OCI-LY7 (cell line): ENCODE measurements around the gene CORO2A. TPM values are rescaled to one million over a fixed set of nuclear protein-coding genes. Genes with fewer than 3 reads are reported as not detected.
"Not testable (repeated sequence)": the region's sequence is repeated elsewhere in the genome, so short reads cannot be mapped to it uniquely, and the experiment has no call there.

Experiments
- BruUV-seq: library from RNA; stranded (reverse); fragments of 400-500 nt; replicated peaks from 2 replicates; lab custom pipeline; 2021; lab: Mats Ljungman, UMichigan
- CTCF ChIA-PET: fragments of 300-600 bp; sonication (Branson Sonifier 250); formaldehyde crosslinking; loops from one replicate; lab custom pipeline; 2022; ENCODE audit warnings: antibody characterized with exemption; ENCODE audit not compliant: unreplicated experiment; lab: Charles Lee
- POLR2A ChIA-PET: fragments of 300-600 bp; sonication (Branson Sonifier 250); formaldehyde crosslinking; loops from one replicate; lab custom pipeline; 2022; ENCODE audit warnings: antibody characterized with exemption; lab: Charles Lee
- DNase-seq: peaks from one replicate; pipeline ENCODE4 v3.0.0-alpha.2; 2015; ENCODE audit warnings: low spot score
- H2AFZ ChIP-seq: fragments of 200-600 bp; sonication (generic), shearing (Covaris generic); 2 replicates; pipeline ENCODE4 v1.6.1; 2014; ENCODE audit warnings: mild to moderate bottlenecking, antibody characterized with exemption, low read length, moderate library complexity
- H3K27ac ChIP-seq: fragments of 200-600 bp; sonication (generic); 2 replicates; pipeline ENCODE4 v1.5.1; 2014; ENCODE audit warnings: mixed run types, low read depth, mild to moderate bottlenecking, moderate library complexity, low read length, inconsistent platforms; ENCODE audit not compliant: poor library complexity, severe bottlenecking
- H3K36me3 ChIP-seq: fragments of 200-600 bp; sonication (generic); 2 replicates; pipeline ENCODE4 v1.6.1; 2014; ENCODE audit warnings: mild to moderate bottlenecking, antibody characterized with exemption, low read length, moderate library complexity, mixed read lengths; ENCODE audit not compliant: insufficient read depth
- H3K4me1 ChIP-seq: fragments of 200-600 bp; sonication (generic); 2 replicates; pipeline ENCODE4 v1.5.1; 2014; ENCODE audit warnings: mild to moderate bottlenecking, low read length; ENCODE audit not compliant: insufficient read depth, poor library complexity, severe bottlenecking
- H3K4me2 ChIP-seq: fragments of 200-600 bp; sonication (generic); 2 replicates; pipeline ENCODE4 v1.6.1; 2014; ENCODE audit warnings: mild to moderate bottlenecking, low read length
- H3K4me3 ChIP-seq: fragments of 200-600 bp; sonication (generic); 2 replicates; pipeline ENCODE4 v1.5.1; 2014; ENCODE audit warnings: mild to moderate bottlenecking, low read depth, low read length; ENCODE audit not compliant: poor library complexity, severe bottlenecking
- H3K79me2 ChIP-seq: fragments of 200-600 bp; sonication (generic); 2 replicates; pipeline ENCODE4 v1.6.1; 2016; ENCODE audit warnings: low read depth, mild to moderate bottlenecking, low read length, moderate library complexity, mixed read lengths; ENCODE audit not compliant: insufficient read depth
- H3K9me2 ChIP-seq: fragments of 200-600 bp; sonication (generic); 2 replicates; pipeline ENCODE4 v1.6.1; 2016; ENCODE audit warnings: mild to moderate bottlenecking, low read length, mixed read lengths; ENCODE audit not compliant: insufficient read depth
- H3K9me3 ChIP-seq: fragments of 200-600 bp; sonication (generic); 2 replicates; pipeline ENCODE4 v1.6.1; 2014; ENCODE audit warnings: mild to moderate bottlenecking, mixed run types, low read length, mixed read lengths
- H4K20me1 ChIP-seq: fragments of 200-600 bp; sonication (generic); 2 replicates; pipeline ENCODE4 v1.6.1; 2014; ENCODE audit warnings: mild to moderate bottlenecking, antibody characterized with exemption, low read length, moderate library complexity, mixed read lengths; ENCODE audit not compliant: insufficient read depth
- CTCF ChIP-seq: fragments of 200-600 bp; sonication (generic); conservative IDR thresholded peaks from 2 replicates; pipeline ENCODE4 v1.5.1; 2014; ENCODE audit warnings: mild to moderate bottlenecking, antibody characterized with exemption, low read length, moderate library complexity, mixed read lengths
- EZH2phosphoT487 ChIP-seq: fragments of 200-600 bp; sonication (generic); IDR thresholded peaks from 2 replicates; pipeline ENCODE4 v1.6.1; 2018; ENCODE audit warnings: low read depth, borderline replicate concordance, mild to moderate bottlenecking, mixed run types, antibody characterized with exemption, low read length, moderate library complexity, mixed read lengths
- intact Hi-C: fragments of 100-400 bp; cut with micrococcal nuclease; formaldehyde crosslinking; loops from one replicate; pipeline ENCODE4 v1.10.0; 2022; ENCODE audit not compliant: unreplicated experiment
- total RNA-seq, 2 experiments: library from RNA; depleted of rRNA in 1 of 2; stranded (reverse); fragments of >200 nt in 1 of 2; shearing (Covaris generic) in 1 of 2; gene quantifications; 2 replicates each; pipeline ENCODE4 v1.2.3, GENCODE V29; 2014 to 2022

Gene CORO2A
- total RNA-seq, 2 experiments from 2014 or later = 1.8 to 3.9 TPM

- no peaks in the 10 kb centered on the region for H3K9me2 ChIP-seq
- H4K20me1 ChIP-seq = no peaks in the 10 kb centered on the region
- H3K36me3 ChIP-seq = no peaks in the 10 kb centered on the region
- no peaks in the 10 kb centered on the region for H3K9me3 ChIP-seq
- H3K79me2 ChIP-seq = no peaks in the 10 kb centered on the region
- TF ChIP-seq CTCF (no peak), EZH2phosphoT487 (no peak)
- H2AFZ ChIP-seq = no peak overlapping the region
- no peak overlapping the region for H3K4me2 ChIP-seq
- ChIA-PET CTCF (no interaction called here), POLR2A (interaction anchor here (0.5 to 1.4 kb wide), 6 partner anchors 10 to 127 kb away, joined by 3 to 7 read pairs (median 3); partner anchors contain the start of gene TRIM14)
- DNase-seq = no peak
- H3K27ac ChIP-seq = no peak overlapping the region
- BruUV-seq = no TSS peak
- intact Hi-C loops = no loop called here
- H3K4me1 ChIP-seq = peaks cover 20% of the 10 kb centered on the region
- no peak overlapping the region for H3K4me3 ChIP-seq
Measured at GRCh38 chr9:98128316-98128715, 64.1 kb downstream of the CORO2A start.

- Histone ChIP-seq H3K4me2 (no peak overlapping the region), H3K36me3 (no peaks in the 10 kb centered on the region), H2AFZ (no peak overlapping the region), H3K9me3 (no peaks in the 10 kb centered on the region), H3K79me2 (no peaks in the 10 kb centered on the region), H4K20me1 (no peaks in the 10 kb centered on the region), H3K4me1 (peaks cover 23% of the 10 kb centered on the region), H3K4me3 (no peak overlapping the region), H3K27ac (no peak overlapping the region), H3K9me2 (no peaks in the 10 kb centered on the region)
- ChIA-PET CTCF (no interaction called here), POLR2A (interaction anchor here (0.9 kb wide), 1 partner anchor 8 kb away, joined by 3 read pairs; the partner anchor contains the start of gene TRIM14)
- TF ChIP-seq CTCF (no peak), EZH2phosphoT487 (no peak)
- intact Hi-C loops = no loop called here
- BruUV-seq = no TSS peak
- DNase-seq = no peak
Measured at GRCh38 chr9:98127226-98127625, 65.2 kb downstream of the CORO2A start.

- no peak overlapping the region for H3K4me3 ChIP-seq
- TF ChIP-seq CTCF (no peak), EZH2phosphoT487 (no peak)
- H3K4me1 ChIP-seq = peaks cover 46% of the 10 kb centered on the region
- no peak for DNase-seq
- CTCF ChIA-PET = no interaction called here
- intact Hi-C loops = no loop called here
- no peak overlapping the region for H3K27ac ChIP-seq
- no peaks in the 10 kb centered on the region for H3K9me3 ChIP-seq
- H4K20me1 ChIP-seq = no peaks in the 10 kb centered on the region
- POLR2A ChIA-PET = interaction anchor here (0.6 to 1.1 kb wide), 2 partner anchors 40 to 170 kb away, joined by 3 read pairs; no protein-coding TSS in a partner anchor
- no TSS peak for BruUV-seq
- no peak overlapping the region for H2AFZ ChIP-seq
- no peaks in the 10 kb centered on the region for H3K9me2 ChIP-seq
- H3K4me2 ChIP-seq = no peak overlapping the region
- H3K79me2 ChIP-seq = no peaks in the 10 kb centered on the region
- H3K36me3 ChIP-seq = no peaks in the 10 kb centered on the region
Measured at GRCh38 chr9:98124637-98125426, 67.6 kb downstream of the CORO2A start.

GRCh38 chr9:98124091-98124490 lies 68.3 kb downstream of the CORO2A start:
- intact Hi-C loops, H3K9me2 ChIP-seq, H3K79me2 ChIP-seq, H3K4me2 ChIP-seq, BruUV-seq, H3K27ac ChIP-seq, CTCF ChIA-PET, H3K9me3 ChIP-seq, H3K4me3 ChIP-seq, H2AFZ ChIP-seq, DNase-seq, H4K20me1 ChIP-seq, POLR2A ChIA-PET, H3K36me3 ChIP-seq: not testable (repeated sequence)
- peaks cover 45% of the 10 kb centered on the region for H3K4me1 ChIP-seq
